Renal cortical epithelial cell (primary cell): Measurements from ENCODE around the gene UGDH. TPM values are rescaled to one million over a fixed set of nuclear protein-coding genes. Genes with fewer than 3 reads are reported as not detected.
"Not testable (repeated sequence)": the region's sequence is repeated elsewhere in the genome, so short reads cannot be mapped to it uniquely, and the experiment has no call there.

ENCODE experiments used
- DNase-seq: peaks from one replicate; pipeline ENCODE4 v3.0.0-alpha.2; 2011; ENCODE audit warnings: low read depth
- total RNA-seq: library from RNA; depleted of rRNA; stranded (reverse); fragments of >200 nt; gene quantifications from 2 replicates; pipeline ENCODE4 v1.2.3, GENCODE V29; 2014

The UGDH gene
- total RNA-seq, 1 donor from 2014 or later = 424 TPM

DNA sequence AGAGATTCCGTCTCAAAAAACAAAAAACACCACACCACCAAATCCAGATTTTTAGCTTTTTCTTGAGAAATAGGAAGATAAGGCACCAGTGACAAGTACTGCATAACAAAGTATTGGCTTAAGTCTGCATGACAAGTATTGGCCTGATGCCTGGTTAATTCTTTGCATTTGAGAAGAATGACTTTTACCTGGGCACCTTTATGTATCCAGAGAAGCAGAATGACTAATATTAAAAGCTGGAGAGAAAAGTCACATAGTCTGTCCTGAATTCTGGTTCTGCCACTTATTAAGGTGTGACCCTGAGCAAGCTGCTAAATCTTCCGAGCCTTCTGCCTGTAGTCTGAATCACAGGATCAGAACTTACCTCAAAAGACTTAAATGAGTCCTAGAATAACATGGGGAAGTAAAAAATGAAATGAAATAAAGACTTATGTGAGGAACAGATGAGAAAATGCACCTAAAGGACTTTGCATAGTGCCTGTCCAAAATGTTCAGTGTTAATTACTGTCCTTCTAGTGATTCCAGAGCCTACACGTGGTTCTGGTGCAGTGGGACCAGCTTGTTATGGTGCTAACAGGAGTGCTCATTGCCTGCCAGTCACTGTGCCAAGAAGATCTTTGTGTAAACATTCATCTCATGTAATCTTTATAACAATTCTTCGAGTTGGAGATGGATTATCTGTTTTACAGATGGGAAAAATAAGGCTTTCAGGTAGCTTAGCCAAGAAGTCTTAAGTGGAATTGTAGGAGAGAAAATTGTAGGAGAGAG lies 31.6 kb downstream of the UGDH start:
- DNase-seq = peak; percentile 48

DNA sequence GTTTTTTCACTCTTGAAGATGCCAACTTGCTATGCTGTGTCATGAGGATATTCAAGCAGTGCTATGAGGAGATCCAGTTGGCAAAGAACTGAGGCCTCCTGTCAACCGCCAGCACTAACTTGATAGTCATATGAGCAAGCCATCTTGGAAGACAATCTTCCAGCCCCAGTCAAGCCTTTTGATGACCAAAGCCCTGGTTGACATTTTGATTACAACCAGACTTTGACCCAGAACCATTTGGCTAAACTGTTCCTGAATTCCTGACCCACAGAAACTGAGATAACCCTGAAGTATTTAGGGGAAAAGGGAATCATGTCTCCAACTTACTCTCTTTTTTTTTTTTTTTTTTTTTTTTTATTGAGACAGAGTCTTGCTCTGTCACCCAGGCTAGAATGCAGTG lies 32.9 kb downstream of the UGDH start:
- DNase-seq = no peak

DNA sequence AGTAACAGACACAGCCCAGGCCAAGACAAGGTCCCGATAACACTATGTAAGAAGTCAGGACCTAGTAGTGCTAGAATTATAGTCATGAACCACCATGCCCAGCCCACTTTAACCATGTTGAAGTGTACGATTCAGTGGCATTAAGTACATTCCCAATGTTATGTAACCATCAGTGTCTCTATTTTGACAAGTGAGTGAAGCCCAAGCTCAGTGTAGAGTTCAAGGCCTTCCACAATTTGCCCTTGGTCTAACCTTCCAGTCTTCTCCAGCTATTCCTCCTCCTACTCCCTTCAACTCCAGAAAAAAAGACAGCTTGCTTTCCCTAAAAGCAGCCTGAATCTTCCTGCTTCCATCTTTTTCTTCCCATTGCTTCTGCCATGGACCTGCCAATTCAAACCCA lies 36.9 kb downstream of the UGDH start:
- DNase-seq = no peak

DNA sequence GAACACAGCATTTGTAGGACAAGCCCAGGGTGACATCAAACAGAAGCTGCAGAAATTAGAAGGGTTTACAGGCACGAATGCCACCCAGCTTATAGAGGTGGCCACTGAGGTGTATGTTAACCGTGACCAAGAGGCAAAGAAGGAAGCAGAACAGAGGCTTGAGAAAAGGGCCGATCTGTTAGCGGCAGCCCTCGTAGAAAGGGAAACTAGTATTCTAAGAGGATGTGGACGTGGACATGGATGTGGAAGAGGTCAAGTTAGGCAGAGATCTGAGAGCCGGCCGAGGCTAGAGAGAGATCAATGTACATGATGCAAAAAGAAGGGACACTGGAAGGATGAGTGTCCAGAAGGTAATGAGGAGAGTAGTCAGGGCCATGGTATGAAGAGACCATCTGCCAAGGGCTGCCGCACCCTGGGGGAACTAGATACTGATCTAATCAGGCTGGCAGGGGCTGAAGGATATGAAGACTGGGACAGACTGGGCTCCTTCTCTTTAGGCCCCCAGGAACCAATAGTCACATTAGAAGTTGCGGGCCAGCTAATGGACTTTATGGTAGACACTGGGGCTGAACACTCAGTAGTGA lies 40.9 kb downstream of the UGDH start:
- no peak for DNase-seq

DNA sequence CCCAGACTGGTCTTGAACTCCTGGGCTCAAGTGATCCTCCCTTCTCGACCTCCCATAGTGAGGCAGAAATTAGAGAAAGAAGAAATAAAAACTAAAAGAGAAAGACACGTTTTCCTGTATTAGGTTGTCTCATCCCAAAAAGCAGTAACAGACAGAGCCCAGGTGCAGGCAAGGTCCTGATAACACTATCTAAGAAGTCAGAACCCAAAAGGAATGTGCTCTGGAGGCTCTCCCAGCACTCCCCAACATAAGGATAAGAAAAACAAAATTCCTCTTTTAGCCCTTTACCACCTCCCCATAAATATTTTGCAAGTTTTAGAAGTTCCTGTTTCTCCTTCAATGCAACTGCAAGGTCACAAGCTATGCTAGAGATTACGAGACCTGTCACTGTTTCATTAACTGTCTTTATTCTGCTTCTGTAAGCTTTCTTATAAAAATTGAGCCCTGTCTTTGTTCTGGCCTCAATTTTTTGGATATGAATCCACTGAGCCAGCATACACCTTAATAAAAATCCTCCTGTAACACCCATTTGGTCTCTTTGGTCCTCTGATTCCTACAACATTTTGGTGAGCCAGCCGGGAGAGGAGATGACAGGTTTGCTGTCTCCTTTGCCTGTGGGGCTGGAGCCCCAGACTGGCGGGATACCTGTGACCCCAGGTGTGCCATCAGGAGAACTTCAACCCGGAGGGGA lies 42.5 kb downstream of the UGDH start:
- DNase-seq = no peak

DNA sequence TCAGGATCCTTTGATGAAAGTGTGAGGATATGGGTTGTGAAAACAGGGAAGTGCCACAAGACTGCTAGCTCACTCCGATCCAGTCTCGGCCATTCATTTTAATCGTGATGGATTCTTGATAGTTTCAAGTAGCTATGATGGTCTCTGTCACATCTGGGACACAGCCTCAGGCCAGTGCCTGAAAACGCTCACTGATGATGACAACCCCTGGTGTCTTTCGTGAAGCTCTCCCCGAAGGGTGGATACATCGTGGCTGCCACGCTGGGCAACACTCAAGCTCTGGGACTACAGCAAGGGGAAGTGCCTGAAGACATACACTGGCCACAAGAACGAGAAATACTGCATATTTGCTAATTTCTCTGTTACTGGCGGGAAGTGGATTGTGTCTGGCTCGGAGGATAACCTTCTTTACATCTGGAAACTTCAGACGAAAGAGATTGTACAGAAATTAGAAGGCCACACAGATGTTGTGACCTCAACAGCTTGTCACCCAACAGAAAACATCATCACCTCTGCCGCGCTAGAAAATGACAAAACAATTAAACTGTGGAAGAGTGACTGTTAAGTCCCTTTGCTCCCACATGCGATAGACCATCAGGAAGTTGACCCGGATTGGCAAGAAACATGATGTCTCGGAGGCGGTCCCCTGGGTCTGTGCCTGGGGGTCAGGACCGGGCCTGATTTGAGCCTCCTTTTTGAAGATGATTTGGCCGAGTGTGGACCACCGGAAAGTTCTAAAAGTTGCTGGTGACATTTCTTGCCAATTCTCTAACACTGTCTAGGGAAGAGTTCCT lies 46.1 kb downstream of the UGDH start:
- no peak for DNase-seq

DNA sequence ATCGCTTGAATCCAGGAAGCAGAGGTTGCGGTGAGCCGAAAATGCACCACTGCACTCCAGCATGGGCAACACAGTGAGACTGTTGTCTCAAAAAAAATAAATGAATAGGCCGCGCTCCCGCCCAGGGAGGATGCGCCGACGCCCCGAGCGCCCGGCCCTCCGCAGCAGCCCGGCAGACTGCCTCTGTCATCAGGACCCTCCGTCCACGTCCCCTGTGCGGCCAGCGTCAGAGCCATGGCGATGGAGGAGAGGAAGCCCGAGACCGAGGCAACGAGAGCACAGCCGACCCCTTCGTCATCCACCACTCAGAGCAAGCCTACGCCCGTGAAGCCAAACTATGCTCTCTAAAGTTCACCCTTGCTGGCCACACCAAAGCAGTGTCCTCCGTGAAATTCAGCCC lies 47.0 kb downstream of the UGDH start:
- DNase-seq = no peak

DNA sequence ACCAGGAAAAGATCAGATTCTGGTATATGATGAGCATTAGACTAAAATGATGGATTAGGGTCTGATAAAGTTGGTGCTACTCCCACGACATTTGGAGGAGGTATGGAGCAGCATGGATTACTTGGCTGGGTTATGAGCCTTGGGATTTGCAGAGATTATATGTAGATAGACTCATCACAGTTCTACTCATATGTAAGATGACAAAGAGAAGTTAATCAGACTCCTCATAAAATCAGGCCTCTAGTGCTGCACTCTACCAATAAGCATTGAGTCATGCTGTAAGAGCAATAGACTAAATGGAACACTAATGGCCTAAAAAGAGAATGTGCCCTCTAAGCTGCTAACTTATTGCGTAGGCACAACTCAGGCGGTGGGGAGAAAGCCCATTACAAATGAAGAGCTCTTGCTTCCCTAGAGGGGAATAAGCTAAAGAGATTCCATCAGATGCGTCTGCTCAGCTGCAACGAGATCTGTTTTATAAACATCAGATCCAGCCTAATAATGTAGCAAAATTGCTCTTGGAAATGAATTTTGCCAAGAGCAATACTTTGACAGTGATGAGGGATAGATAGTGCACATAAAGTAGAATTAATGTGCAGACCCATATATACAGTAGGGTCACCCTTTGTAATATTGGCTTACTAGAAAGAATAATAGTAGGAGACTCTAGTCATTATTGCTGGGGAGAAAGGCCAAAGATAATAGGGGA lies 50.9 kb downstream of the UGDH start:
- DNase-seq = no peak

DNA sequence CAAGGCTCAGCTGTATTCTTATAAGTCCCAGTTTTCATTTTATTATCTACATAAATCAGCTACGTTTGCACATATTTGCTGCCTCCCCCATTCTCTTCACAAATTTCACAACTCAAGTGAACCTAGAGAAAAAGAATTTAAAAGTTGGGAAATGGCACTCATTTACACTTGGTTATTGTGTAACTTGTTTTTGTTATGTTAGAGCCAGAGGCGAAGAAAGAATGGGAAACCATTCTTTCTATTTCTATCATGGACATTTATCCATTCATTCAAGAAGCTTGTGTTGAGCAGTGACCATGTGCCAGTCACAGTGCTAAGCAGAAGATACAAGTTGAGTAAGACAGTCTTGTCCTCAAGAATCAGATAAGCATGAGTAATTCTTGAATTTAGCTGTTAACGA lies 54.8 kb downstream of the UGDH start:
- DNase-seq = peak; percentile 84

DNA sequence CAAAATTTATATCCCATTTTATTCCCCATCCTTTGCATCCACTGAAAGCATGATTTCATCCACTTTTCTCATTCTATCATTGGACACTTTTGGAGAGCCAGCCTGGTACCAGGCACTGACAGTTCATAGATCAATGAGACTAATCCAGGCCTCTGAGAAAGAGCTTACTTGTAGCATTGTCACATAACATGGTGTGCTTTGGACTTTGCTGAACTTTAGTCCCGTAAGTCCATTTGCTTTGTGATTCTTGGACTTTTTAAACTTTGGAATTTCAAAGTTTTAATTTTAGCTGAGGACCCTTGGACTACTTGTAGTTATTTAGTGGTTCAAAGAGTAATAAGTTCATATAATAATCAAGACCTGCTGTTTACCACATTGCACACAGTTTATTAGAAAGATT lies 56.8 kb downstream of the UGDH start:
- no peak for DNase-seq

DNA sequence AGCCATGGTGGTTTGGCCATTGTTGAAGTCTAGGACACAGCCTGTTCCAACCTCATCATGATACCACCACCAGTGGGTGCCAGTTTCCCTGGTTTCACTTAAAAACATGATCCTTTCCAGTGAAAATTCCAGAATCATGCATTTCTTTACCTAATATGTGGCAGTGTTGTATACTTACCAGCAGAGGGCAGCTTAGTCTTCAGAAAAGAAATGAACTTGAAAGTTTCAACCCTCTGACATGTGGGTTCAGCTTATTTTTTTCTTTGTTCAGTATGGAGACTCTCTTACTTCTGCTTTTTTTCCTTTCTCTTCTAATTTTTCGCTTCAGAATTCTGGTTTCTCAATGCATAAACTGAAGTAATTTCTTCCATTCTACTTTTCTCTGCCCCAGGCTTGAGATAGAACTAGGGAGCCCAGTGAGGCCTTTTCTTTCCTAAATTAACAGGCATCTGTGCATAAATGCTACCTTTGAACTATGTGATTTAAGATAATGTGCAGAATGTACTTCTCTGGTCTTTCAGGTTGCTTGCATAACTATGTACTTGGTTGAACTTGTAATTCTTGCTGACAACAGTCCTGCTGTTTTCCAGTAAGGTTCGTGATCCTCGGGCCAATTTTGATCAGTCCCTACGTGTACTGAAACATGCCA lies 57.7 kb downstream of the UGDH start:
- DNase-seq = peak; percentile 92

DNA sequence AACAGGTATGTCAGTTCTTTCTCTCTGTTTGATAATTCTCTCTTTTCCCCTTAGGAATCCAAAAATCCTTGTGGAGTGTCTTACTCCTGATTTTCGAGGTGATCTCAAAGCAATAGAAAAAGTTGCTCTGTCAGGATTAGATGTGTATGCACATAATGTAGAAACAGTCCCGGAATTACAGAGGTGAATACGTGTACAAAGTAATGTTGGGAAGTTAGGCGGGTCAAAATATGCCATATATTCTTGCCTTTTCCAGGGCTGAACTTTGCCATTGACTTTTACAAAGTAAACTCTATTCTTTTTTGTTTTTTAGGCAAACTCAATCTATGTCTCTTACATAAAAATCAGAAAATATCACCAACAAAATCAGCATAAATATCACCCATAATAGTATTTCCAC lies 59.8 kb downstream of the UGDH start:
- no peak for DNase-seq

DNA sequence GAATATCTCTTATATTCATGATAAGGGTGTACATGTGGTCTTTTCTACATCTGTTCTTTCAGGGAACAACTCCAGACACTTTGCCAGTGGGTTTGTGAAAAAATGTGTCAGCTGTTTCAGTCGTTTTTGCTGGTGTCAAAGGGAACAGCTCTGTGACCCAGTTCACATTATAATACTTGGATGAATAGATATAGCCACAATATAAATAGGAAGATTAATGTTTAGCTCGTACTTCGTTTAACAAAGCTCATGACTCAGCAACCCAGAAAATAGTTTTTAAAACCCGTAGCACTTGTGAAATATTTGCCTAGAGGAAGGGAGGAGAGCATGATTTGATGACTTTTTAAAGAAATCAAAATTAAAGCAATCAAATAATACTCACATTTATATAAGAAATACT lies 60.5 kb downstream of the UGDH start:
- peak; percentile 97 for DNase-seq

DNA sequence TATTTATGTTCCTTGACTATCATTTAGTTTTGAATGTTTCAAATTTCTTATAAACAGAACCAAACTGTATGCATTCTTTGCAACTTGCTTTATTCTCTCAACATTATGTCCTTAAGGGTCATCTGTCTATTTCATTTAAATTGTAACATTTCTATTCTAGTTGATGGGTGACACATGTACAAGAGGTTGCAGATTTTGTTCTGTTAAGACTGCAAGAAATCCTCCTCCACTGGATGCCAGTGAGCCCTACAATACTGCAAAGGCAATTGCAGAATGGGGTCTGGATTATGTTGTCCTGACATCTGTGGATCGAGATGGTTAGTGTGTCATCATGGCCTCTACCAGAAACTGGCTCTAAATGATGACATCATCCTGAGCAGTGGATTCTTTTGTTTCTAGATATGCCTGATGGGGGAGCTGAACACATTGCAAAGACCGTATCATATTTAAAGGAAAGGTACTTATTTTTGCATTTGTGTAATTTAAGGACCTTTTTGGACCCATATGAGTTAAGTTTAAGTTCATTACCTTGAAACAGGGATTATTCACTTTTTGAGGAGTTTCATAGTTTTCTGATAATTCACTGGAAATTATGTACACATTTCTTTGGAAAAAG lies 62.2 kb downstream of the UGDH start:
- peak; percentile 62 for DNase-seq

DNA sequence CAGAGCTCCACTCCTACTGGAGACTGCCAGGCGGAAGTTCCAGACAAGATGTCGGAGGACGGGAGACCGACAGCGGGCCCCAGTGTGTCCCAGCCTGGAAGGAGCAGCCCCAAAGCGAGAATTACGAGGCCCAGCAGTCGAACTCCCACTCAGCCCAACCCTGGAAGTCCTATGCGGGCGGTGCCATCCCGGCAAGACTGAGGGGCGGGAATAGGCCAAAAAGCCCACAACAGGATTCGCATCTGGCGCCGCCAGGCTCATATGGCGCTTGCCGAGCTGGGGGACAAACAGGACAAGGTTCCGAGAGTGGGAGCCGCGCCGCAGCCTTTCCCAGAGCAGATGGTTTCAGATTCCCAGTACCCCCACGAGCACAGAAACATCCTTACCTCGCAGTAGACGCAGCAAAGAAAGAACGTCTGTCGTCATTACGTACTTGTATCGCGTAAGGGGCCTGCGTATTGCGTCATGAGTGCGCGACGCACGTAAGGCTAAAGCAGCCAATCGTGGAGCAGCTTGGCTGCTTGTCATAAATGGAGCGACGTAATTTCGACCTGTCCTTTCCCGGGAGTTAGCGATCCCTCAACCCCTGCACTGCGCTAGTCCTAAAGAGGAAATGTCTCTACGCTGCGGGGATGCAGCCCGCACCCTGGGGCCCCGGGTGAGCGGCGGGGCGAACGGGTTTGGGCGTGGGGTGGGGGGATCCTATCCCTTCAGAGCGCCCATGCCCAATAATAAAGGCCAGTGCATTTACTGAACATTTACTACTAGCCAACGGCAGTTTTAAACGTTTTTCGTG lies 68.5 kb downstream of the UGDH start, which contains the start of the genes LIAS and RPL9:
TSS of gene LIAS (plus strand) at position 552 of the 796 bp plus-strand sequence. CDS start at position 614, 62 bp downstream.
TSS of gene RPL9 (minus strand) at position 418 of the 796 bp plus-strand sequence. CDS start 483 bp downstream, outside the sequence.
- DNase-seq = peak; percentile 99

DNA sequence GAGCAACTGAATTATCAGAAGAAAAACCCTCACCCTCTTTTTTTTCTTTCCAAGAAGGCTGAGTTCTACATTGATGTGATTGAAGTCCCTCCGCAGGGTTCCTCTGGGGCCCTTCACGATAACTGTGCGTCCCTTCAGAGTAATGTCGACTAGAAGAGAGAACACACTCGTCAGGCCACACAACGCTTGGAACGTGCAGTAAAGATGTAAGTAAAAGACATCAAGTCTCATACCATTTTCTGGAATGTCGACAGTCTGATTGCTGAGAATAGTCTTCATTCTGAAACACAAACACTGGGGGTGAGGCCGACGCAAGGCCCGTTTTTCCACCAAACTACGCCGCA lies 69.1 kb downstream of the UGDH start:
- DNase-seq = not testable (repeated sequence)

DNA sequence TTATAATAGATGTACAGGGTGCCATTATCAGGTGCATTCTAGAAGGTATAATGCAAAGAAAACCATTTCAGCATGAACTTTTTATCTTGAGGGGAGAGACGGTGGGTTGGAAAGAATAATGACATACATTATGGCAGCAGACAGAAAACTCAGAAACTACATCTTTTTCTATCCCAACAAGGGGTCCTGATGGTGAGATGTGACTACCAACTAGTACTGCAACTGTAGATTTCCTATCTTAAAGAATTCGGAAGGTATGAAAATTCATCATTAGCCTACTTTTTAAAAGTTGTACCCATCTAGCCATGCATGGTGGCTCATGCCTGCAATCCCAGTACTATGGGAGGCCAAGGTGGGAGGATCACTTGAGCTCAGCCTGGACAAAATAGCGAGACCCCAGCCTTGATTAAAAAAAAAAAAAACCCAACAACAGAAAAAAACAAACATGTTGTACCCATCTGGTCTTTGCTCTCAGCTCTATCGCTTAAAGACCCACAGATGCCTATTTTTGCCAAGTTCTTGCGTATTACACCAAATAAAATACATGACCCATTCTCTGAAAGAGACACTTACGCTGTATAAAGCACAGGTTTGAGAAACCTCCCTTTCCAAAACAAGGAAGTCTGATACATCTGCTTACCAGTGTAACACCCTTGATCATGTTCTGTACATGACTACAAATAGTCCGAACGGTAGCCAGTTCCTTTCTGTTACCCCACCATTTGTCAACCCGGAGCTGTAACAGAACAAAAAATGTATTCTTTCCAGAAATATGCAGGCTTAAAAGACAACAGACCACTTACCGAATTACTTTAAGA lies 70.1 kb downstream of the UGDH start:
- no peak for DNase-seq

DNA sequence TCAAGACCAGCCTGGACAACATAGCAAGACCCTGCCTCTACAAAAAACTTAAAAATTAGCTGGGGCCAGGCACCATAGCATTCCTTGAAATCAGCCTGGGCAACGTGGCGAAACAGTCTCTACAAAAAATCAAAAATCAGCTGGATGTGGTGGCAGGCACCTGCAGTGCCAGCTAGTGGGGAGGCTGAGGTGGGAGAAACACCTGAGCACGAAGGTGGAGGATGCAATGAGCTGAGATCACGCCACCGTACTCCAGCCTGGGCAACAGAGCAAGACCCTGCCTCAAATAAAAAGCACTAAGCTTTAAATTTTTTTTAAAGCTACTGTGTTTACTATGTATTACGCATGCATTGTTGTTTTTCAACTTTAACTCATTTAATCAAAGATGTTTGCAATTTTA lies 71.8 kb downstream of the UGDH start:
- DNase-seq = no peak

DNA sequence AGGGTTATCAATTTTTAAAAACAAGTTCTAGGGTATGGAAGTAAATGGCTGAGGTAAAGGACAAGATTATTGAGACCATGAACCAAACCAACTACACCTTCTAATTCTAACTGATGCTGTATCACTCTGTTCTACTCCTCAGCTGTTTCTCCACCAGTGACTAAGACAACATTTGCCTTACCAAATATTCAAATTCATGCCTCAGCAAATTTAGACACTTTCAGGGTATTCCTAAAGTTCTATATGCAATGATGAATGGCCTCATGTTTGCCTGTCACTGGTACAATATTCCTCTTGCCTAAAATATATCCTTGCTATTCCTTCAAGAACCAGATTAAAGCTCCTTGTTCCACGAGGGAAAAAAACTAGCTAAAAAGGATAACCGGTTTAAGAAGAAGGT lies 73.5 kb downstream of the UGDH start:
- DNase-seq = no peak
